CD8-positive, alpha-beta memory T cell (primary cell): ENCODE results near the gene PKIB. TPM values are rescaled to one million over a fixed set of nuclear protein-coding genes. Genes with fewer than 3 reads are reported as not detected.
A peak's percentile ranks its signal among the peaks of the same experiment; 100 is the strongest.

Source experiments
- CTCF ChIA-PET: fragments of 350-600 bp; sonication (Branson Sonifier 250); formaldehyde crosslinking; loops from one replicate; lab custom pipeline; 2021; ENCODE audit warnings: antibody characterized with exemption; lab: Charles Lee
- POLR2A ChIA-PET: fragments of 350-600 bp; sonication (Branson Sonifier 250); formaldehyde crosslinking; loops from one replicate; lab custom pipeline; 2021; ENCODE audit warnings: antibody characterized with exemption; lab: Charles Lee
- DNase-seq, 5 donors: peaks; one replicate each; pipeline versions ENCODE4 v3.0.0 to v3.0.0-alpha.2; 2020 to 2022; ENCODE audit warnings: mixed read lengths in 1 of 5
- H3K27ac ChIP-seq: one replicate; pipeline ENCODE4 v1.7.0; 2013; ENCODE audit warnings: low read depth, mild to moderate bottlenecking, low read length, moderate library complexity
- H3K27me3 ChIP-seq: 2 replicates; pipeline ENCODE4 v1.7.0; 2013; ENCODE audit warnings: low read length, mild to moderate bottlenecking; ENCODE audit not compliant: insufficient read depth, poor library complexity, severe bottlenecking
- H3K36me3 ChIP-seq: 2 replicates; pipeline ENCODE4 v1.7.0; 2013; ENCODE audit warnings: mild to moderate bottlenecking, low read length, moderate library complexity; ENCODE audit not compliant: insufficient read depth
- H3K4me1 ChIP-seq: 2 replicates; pipeline ENCODE4 v1.7.0; 2013; ENCODE audit warnings: mild to moderate bottlenecking, low read length, moderate library complexity; ENCODE audit not compliant: insufficient read depth
- H3K4me3 ChIP-seq: 2 replicates; pipeline ENCODE4 v1.7.0; 2013; ENCODE audit warnings: mild to moderate bottlenecking, low read length
- H3K9me3 ChIP-seq: 2 replicates; pipeline ENCODE4 v1.7.0; 2013; ENCODE audit warnings: mild to moderate bottlenecking, low read length
- H3K27ac Mint-ChIP-seq, 8 donors: one replicate each; pipeline ENCODE4 v1.8.0; 2020 to 2021; ENCODE audit warnings: mixed read lengths in 8 of 8, mild to moderate bottlenecking in 6 of 8, inconsistent platforms in 3 of 8, moderate library complexity in 3 of 8
- H3K27me3 Mint-ChIP-seq, 2 donors: one replicate each; pipeline ENCODE4 v1.8.0; 2020 to 2021; ENCODE audit warnings: mixed read lengths in 2 of 2, mild to moderate bottlenecking in 1 of 2, moderate library complexity in 1 of 2
- H3K36me3 Mint-ChIP-seq, 3 donors: one replicate each; pipeline ENCODE4 v1.8.0; 2020 to 2021; ENCODE audit warnings: mixed read lengths in 3 of 3, inconsistent platforms in 1 of 3, mild to moderate bottlenecking in 1 of 3
- H3K4me1 Mint-ChIP-seq, 3 donors: one replicate each; pipeline ENCODE4 v1.8.0; 2020 to 2021; ENCODE audit warnings: mixed read lengths in 3 of 3, inconsistent platforms in 1 of 3, mild to moderate bottlenecking in 1 of 3
- H3K4me3 Mint-ChIP-seq, 7 donors: one replicate each; pipeline ENCODE4 v1.8.0; 2020 to 2021; ENCODE audit warnings: mixed read lengths in 7 of 7, mild to moderate bottlenecking in 6 of 7, moderate library complexity in 4 of 7, inconsistent platforms in 2 of 7
- H3K9me3 Mint-ChIP-seq, 5 donors: one replicate each; pipeline ENCODE4 v1.8.0; 2020 to 2022; ENCODE audit warnings: mixed read lengths in 5 of 5, mild to moderate bottlenecking in 3 of 5, moderate library complexity in 2 of 5, inconsistent platforms in 1 of 5
- polyA plus RNA-seq: library from polyadenylated mRNA; unstranded; fragments of 300-500 nt; fragmentation: Illumina TruSeq; gene quantifications from one replicate; pipeline ENCODE4 v1.2.3, GENCODE V29; 2021
- total RNA-seq, 2 experiments: library from RNA; stranded (reverse); gene quantifications; one replicate each; pipeline ENCODE4 v1.2.3, GENCODE V29; 2021

Gene PKIB
- total RNA-seq (under 1 TPM in 1 of 2 experiments, not detected in 1; 0.26 TPM), polyA plus RNA-seq (0.98 TPM)

GRCh38 chr6:122609881-122610689 lies at the start of gene PKIB:
Gene PKIB (plus strand): TSS chr6:122610405. CDS start chr6:122717795, 107,390 bp downstream.
- Histone ChIP-seq H3K27me3 (peaks cover 14% of the 10 kb centered on the region), H3K27ac (no peak within 1 kb of the TSS), H3K4me3 (peak within 1 kb of the TSS; percentile 53), H3K9me3 (no peaks in the 10 kb centered on the region), H3K36me3 (no peaks in the 10 kb centered on the region), H3K4me1 (peaks cover 12% of the 10 kb centered on the region)
- H3K27me3 Mint-ChIP-seq = peaks cover 18 to 39% of the 10 kb centered on the region in 2 donors
- H3K9me3 Mint-ChIP-seq = peaks cover 0 to 6% (median 2%) of the 10 kb centered on the region in 5 donors
- peak within 1 kb of the TSS; percentile 79 to 91 (median 86) for H3K4me3 Mint-ChIP-seq
- no peaks in the 10 kb centered on the region for H3K36me3 Mint-ChIP-seq
- peak in 4 of 5 donors; percentile 1 to 48 (median 27) for DNase-seq
- CTCF ChIA-PET = no interaction called here
- H3K27ac Mint-ChIP-seq = peak within 1 kb of the TSS in 5 of 8 donors; percentile 8 to 86 (median 53)
- H3K4me1 Mint-ChIP-seq = peaks cover 9 to 22% (median 12%) of the 10 kb centered on the region in 3 donors
- POLR2A ChIA-PET = no interaction called here

- Histone ChIP-seq H3K27me3 (no peaks in the 10 kb centered on the region), H3K27ac (no peak overlapping the region), H3K9me3 (no peaks in the 10 kb centered on the region), H3K36me3 (no peaks in the 10 kb centered on the region), H3K4me3 (no peak overlapping the region), H3K4me1 (no peaks in the 10 kb centered on the region)
- POLR2A ChIA-PET = no interaction called here
- Mint-ChIP-seq H3K4me1 (no peaks in the 10 kb centered on the region), H3K36me3 (peaks cover 0 to 4% (median 2%) of the 10 kb centered on the region in 3 donors), H3K27ac (no peak overlapping the region), H3K9me3 (peaks cover 10 to 17% (median 10%) of the 10 kb centered on the region in 5 donors), H3K4me3 (no peak overlapping the region), H3K27me3 (peaks cover 3 to 14% of the 10 kb centered on the region in 2 donors)
- CTCF ChIA-PET = no interaction called here
- DNase-seq = no peak
These were observed 46.7 kb upstream of the PKIB start for GRCh38 chr6:122563364-122564052.

GRCh38 chr6:122564230-122564629 lies 46.0 kb upstream of the PKIB start:
- ChIA-PET CTCF (no interaction called here), POLR2A (no interaction called here)
- H3K4me1 Mint-ChIP-seq = no peaks in the 10 kb centered on the region
- H3K36me3 Mint-ChIP-seq = peaks cover 0 to 4% (median 2%) of the 10 kb centered on the region in 3 donors
- no peaks in the 10 kb centered on the region for H3K9me3 ChIP-seq
- H3K4me3 Mint-ChIP-seq = no peak overlapping the region
- DNase-seq = no peak
- no peak overlapping the region for H3K27ac ChIP-seq
- no peak overlapping the region for H3K4me3 ChIP-seq
- no peak overlapping the region for H3K27ac Mint-ChIP-seq
- no peaks in the 10 kb centered on the region for H3K27me3 ChIP-seq
- H3K9me3 Mint-ChIP-seq = peaks cover 10 to 14% (median 10%) of the 10 kb centered on the region in 5 donors
- no peaks in the 10 kb centered on the region for H3K4me1 ChIP-seq
- no peaks in the 10 kb centered on the region for H3K36me3 ChIP-seq
- H3K27me3 Mint-ChIP-seq = peaks cover 3 to 19% of the 10 kb centered on the region in 2 donors

GRCh38 chr6:122565708-122566107 lies 44.5 kb upstream of the PKIB start:
- Histone ChIP-seq H3K4me3 (no peak overlapping the region), H3K27ac (no peak overlapping the region), H3K36me3 (no peaks in the 10 kb centered on the region), H3K9me3 (no peaks in the 10 kb centered on the region), H3K27me3 (no peaks in the 10 kb centered on the region), H3K4me1 (no peaks in the 10 kb centered on the region)
- H3K27ac Mint-ChIP-seq = no peak overlapping the region
- DNase-seq = no peak
- H3K9me3 Mint-ChIP-seq = peaks cover 8 to 20% (median 10%) of the 10 kb centered on the region in 5 donors
- ChIA-PET CTCF (no interaction called here), POLR2A (no interaction called here)
- no peak overlapping the region for H3K4me3 Mint-ChIP-seq
- H3K27me3 Mint-ChIP-seq = peaks cover 5 to 27% of the 10 kb centered on the region in 2 donors
- H3K36me3 Mint-ChIP-seq = peaks cover 0 to 4% (median 2%) of the 10 kb centered on the region in 3 donors
- H3K4me1 Mint-ChIP-seq = no peaks in the 10 kb centered on the region

GRCh38 chr6:122567034-122567433 lies 43.2 kb upstream of the PKIB start:
- H3K27ac Mint-ChIP-seq = peak overlapping the region in 1 of 8 donors; percentile 61
- H3K27ac ChIP-seq = no peak overlapping the region
- POLR2A ChIA-PET = no interaction called here
- no peaks in the 10 kb centered on the region for H3K9me3 ChIP-seq
- no peak overlapping the region for H3K4me3 Mint-ChIP-seq
- H3K9me3 Mint-ChIP-seq = peaks cover 8 to 20% (median 9%) of the 10 kb centered on the region in 5 donors
- no peaks in the 10 kb centered on the region for H3K4me1 ChIP-seq
- DNase-seq = no peak
- H3K4me3 ChIP-seq = no peak overlapping the region
- H3K36me3 ChIP-seq = no peaks in the 10 kb centered on the region
- CTCF ChIA-PET = no interaction called here
- no peaks in the 10 kb centered on the region for H3K4me1 Mint-ChIP-seq
- H3K27me3 ChIP-seq = no peaks in the 10 kb centered on the region
- H3K27me3 Mint-ChIP-seq = peaks cover 5 to 27% of the 10 kb centered on the region in 2 donors
- H3K36me3 Mint-ChIP-seq = peaks cover 0 to 4% (median 2%) of the 10 kb centered on the region in 3 donors

GRCh38 chr6:122568350-122568749 lies 41.9 kb upstream of the PKIB start:
- no peak for DNase-seq
- no peaks in the 10 kb centered on the region for H3K4me1 ChIP-seq
- H3K27ac Mint-ChIP-seq = no peak overlapping the region
- H3K4me3 ChIP-seq = no peak overlapping the region
- ChIA-PET CTCF (no interaction called here), POLR2A (no interaction called here)
- H3K36me3 Mint-ChIP-seq = peaks cover 0 to 4% (median 2%) of the 10 kb centered on the region in 3 donors
- no peaks in the 10 kb centered on the region for H3K4me1 Mint-ChIP-seq
- peaks cover 0 to 13% (median 0%) of the 10 kb centered on the region in 5 donors for H3K9me3 Mint-ChIP-seq
- H3K27me3 Mint-ChIP-seq = peaks cover 4 to 27% of the 10 kb centered on the region in 2 donors
- no peak overlapping the region for H3K27ac ChIP-seq
- H3K27me3 ChIP-seq = no peaks in the 10 kb centered on the region
- H3K4me3 Mint-ChIP-seq = no peak overlapping the region
- no peaks in the 10 kb centered on the region for H3K9me3 ChIP-seq
- no peaks in the 10 kb centered on the region for H3K36me3 ChIP-seq

- Mint-ChIP-seq H3K27ac (no peak overlapping the region), H3K27me3 (peaks cover 4 to 27% of the 10 kb centered on the region in 2 donors), H3K4me3 (no peak overlapping the region), H3K9me3 (peaks cover 0 to 12% (median 0%) of the 10 kb centered on the region in 5 donors), H3K4me1 (no peaks in the 10 kb centered on the region), H3K36me3 (peaks cover 0 to 4% (median 2%) of the 10 kb centered on the region in 3 donors)
- Histone ChIP-seq H3K27me3 (no peaks in the 10 kb centered on the region), H3K4me3 (no peak overlapping the region), H3K9me3 (no peaks in the 10 kb centered on the region), H3K4me1 (no peaks in the 10 kb centered on the region), H3K36me3 (no peaks in the 10 kb centered on the region), H3K27ac (no peak overlapping the region)
- no peak for DNase-seq
- ChIA-PET POLR2A (no interaction called here), CTCF (no interaction called here)
These were observed 41.4 kb upstream of the PKIB start for GRCh38 chr6:122568797-122569221.
